K562 (cell line): ENCODE measurements around the gene S100A8. TPM values are rescaled to one million over a fixed set of nuclear protein-coding genes. Genes with fewer than 3 reads are reported as not detected.

ENCODE experiments used
- ATAC-seq: fragments of 200-7000 bp; cut with Tn5 transposase; 3 replicates; pipeline ENCODE4 v1.9.1; 2020; ENCODE audit warnings: moderate library complexity
- BruUV-seq: library from RNA; stranded (reverse); fragments of 400-500 nt; replicated peaks from 2 replicates; lab custom pipeline; 2021; lab: Mats Ljungman, UMichigan
- CTCF ChIA-PET: fragments of 300-600 bp; formaldehyde crosslinking; extraction: SDS; loops from one replicate; lab custom pipeline; 2021; ENCODE audit warnings: low intra/inter-chr PET ratio; lab: Yijun Ruan, JAX
- POLR2A ChIA-PET: fragments of 300-600, 350-650 bp; sonication (Branson Sonifier 250); formaldehyde crosslinking; extraction: SDS; loops from one replicate; lab custom pipeline; 2021; ENCODE audit warnings: antibody characterized with exemption, inconsistent platforms; lab: Yijun Ruan, JAX
- DNase-seq, 4 experiments: peaks; one replicate each; pipeline versions ENCODE4 v3.0.0 to v3.0.0-alpha.2; 2011 to 2018; ENCODE audit warnings: low spot score in 3 of 4, mixed read lengths in 3 of 4; ENCODE audit errors: extremely low read depth in 1 of 4
- FAIRE-seq: peaks from 2 replicates; lab custom pipeline; 2011; peaks lifted over from hg19 to GRCh38; lab: Jason Lieb, UNC
- H2AFZ ChIP-seq: 2 replicates; pipeline ENCODE4 v1.6.0; 2011; ENCODE audit warnings: low read depth, low read length, control low read depth, inconsistent platforms
- H3K27ac ChIP-seq: fragments of 200-600 bp; 3 replicates; pipeline ENCODE4 v1.8.0; 2011; ENCODE audit warnings: low read depth, mild to moderate bottlenecking, control low read depth, inconsistent platforms, low read length, moderate library complexity, mixed read lengths; ENCODE audit errors: extremely low read depth
- H3K27me3 ChIP-seq, 2 experiments: fragments of 300-600 bp in 1 of 2; 2 replicates in 1 of 2; 3 replicates in 1 of 2; pipeline versions ENCODE4 v1.6.0 to v1.8.0; 2011; ENCODE audit warnings: inconsistent platforms in 2 of 2, low read length in 2 of 2, mild to moderate bottlenecking in 1 of 2, mixed read lengths in 1 of 2, moderate library complexity in 1 of 2; ENCODE audit not compliant: control insufficient read depth in 2 of 2, insufficient read depth in 2 of 2
- H3K36me3 ChIP-seq: fragments of 300-600 bp; 3 replicates; pipeline ENCODE4 v1.8.0; 2011; ENCODE audit warnings: mild to moderate bottlenecking, low read length, inconsistent platforms; ENCODE audit not compliant: control insufficient read depth, insufficient read depth
- H3K4me1 ChIP-seq, 2 experiments: fragments of 200-600 bp in 1 of 2; replicated peaks in 1 of 2; 2 replicates in 1 of 2; 3 replicates in 1 of 2; pipeline versions ENCODE4 v1.5.1 to v1.8.0; 2011; ENCODE audit warnings: inconsistent platforms in 2 of 2, low read length in 2 of 2, mild to moderate bottlenecking in 1 of 2, mixed read lengths in 1 of 2, moderate library complexity in 1 of 2; ENCODE audit not compliant: control insufficient read depth in 2 of 2, insufficient read depth in 2 of 2
- H3K4me2 ChIP-seq: 2 replicates; pipeline ENCODE4 v1.6.1; 2011; ENCODE audit warnings: low read length, control low read depth, inconsistent platforms, mixed read lengths; ENCODE audit not compliant: insufficient read depth
- H3K4me3 ChIP-seq: fragments of 200-600 bp; sonication (generic), shearing (Covaris generic); 2 replicates; pipeline ENCODE4 v1.5.1; 2016; ENCODE audit warnings: control low read depth, inconsistent platforms
- H3K79me2 ChIP-seq: fragments of 200-600 bp; 3 replicates; pipeline ENCODE4 v1.8.0; 2011; ENCODE audit warnings: low read length, inconsistent platforms; ENCODE audit not compliant: control insufficient read depth, insufficient read depth
- H3K9ac ChIP-seq, 2 experiments: 2 replicates each; pipeline versions ENCODE4 v1.6.0 to v1.6.1; 2011; ENCODE audit warnings: low read depth in 2 of 2, low read length in 2 of 2, control low read depth in 1 of 2, inconsistent platforms in 1 of 2, mild to moderate bottlenecking in 1 of 2, mixed read lengths in 1 of 2; ENCODE audit not compliant: insufficient read depth in 1 of 2
- H3K9me1 ChIP-seq: one replicate; pipeline ENCODE4 v1.6.0; 2011; ENCODE audit warnings: inconsistent platforms, mild to moderate bottlenecking, low read length, moderate library complexity; ENCODE audit not compliant: control insufficient read depth, insufficient read depth
- H3K9me3 ChIP-seq: replicated peaks from 2 replicates; pipeline ENCODE4 v1.5.1; 2011; ENCODE audit warnings: low read depth, low read length, inconsistent platforms; ENCODE audit not compliant: control insufficient read depth, insufficient read depth
- H4K20me1 ChIP-seq: replicated peaks from 2 replicates; pipeline ENCODE4 v1.6.1; 2011; ENCODE audit warnings: low read length, inconsistent platforms, mixed read lengths; ENCODE audit not compliant: control insufficient read depth, insufficient read depth
- ARHGAP35 ChIP-seq: fragments of 450-650 bp; IDR thresholded peaks from 2 replicates; pipeline ENCODE4 v1.6.1; 2018; ENCODE audit not compliant: partially characterized antibody
- C11orf30 ChIP-seq: fragments of 450-650 bp; IDR thresholded peaks from 2 replicates; pipeline ENCODE4 v1.6.1; 2016; ENCODE audit warnings: low read depth, mild to moderate bottlenecking
- EGR1 ChIP-seq: fragments of 450-650 bp; conservative IDR thresholded peaks from 2 replicates; pipeline ENCODE4 v1.6.1; 2017; ENCODE audit warnings: mild to moderate bottlenecking
- ETS2 ChIP-seq: IDR thresholded peaks from 2 replicates; pipeline ENCODE4 v1.6.1; 2016; ENCODE audit warnings: borderline replicate concordance, missing genetic modification characterization, mild to moderate bottlenecking, moderate library complexity, missing compliant biosample characterization; ENCODE audit not compliant: poor library complexity, severe bottlenecking
- FOSL1 ChIP-seq: fragments of 200-800 bp; sonication (Bioruptor generic); conservative IDR thresholded peaks from 2 replicates; pipeline ENCODE4 v1.6.1; 2016; ENCODE audit warnings: missing genetic modification characterization, missing compliant biosample characterization
- FOXM1 ChIP-seq, 2 experiments: fragments of 450-650 bp in 1 of 2; sonication (generic) in 1 of 2; formaldehyde crosslinking in 1 of 2; IDR thresholded peaks; 2 replicates each; pipeline versions ENCODE4 v1.6.1 to v1.9.0; 2017 to 2022; ENCODE audit warnings: low read depth in 2 of 2, mild to moderate bottlenecking in 2 of 2, missing genetic modification reagents in 1 of 2, moderate library complexity in 1 of 2
- GABPA ChIP-seq: fragments of 200-800 bp; sonication (Bioruptor generic); conservative IDR thresholded peaks from 2 replicates; pipeline ENCODE4 v1.6.1; 2016; ENCODE audit warnings: low read depth, missing genetic modification characterization, missing compliant biosample characterization
- KLF6 ChIP-seq: fragments of 250-450 bp; sonication (Bioruptor Pico); IDR thresholded peaks from 2 replicates; pipeline ENCODE4 v1.4.0; 2020; ENCODE audit warnings: mild to moderate bottlenecking, moderate library complexity, borderline replicate concordance
- MXI1 ChIP-seq: IDR thresholded peaks from 2 replicates; pipeline ENCODE4 v1.6.1; 2011; ENCODE audit warnings: low read depth, mild to moderate bottlenecking, improper control_type of control experiment, low read length
- NR2C1 ChIP-seq, 2 experiments: fragments of 450-650 bp; IDR thresholded peaks; 2 replicates each; pipeline ENCODE4 v1.6.1; 2017; ENCODE audit warnings: mild to moderate bottlenecking in 2 of 2, antibody characterized with exemption in 1 of 2, inconsistent platforms in 1 of 2, missing compliant biosample characterization in 1 of 2, missing genetic modification characterization in 1 of 2
- TRIM24 ChIP-seq, 2 experiments: fragments of 450-650 bp; IDR thresholded peaks; 2 replicates each; pipeline ENCODE4 v1.6.1; 2016
- ZBTB1 ChIP-seq: sonication (generic); formaldehyde crosslinking; IDR thresholded peaks from 2 replicates; pipeline ENCODE4 v1.8.1; 2023; ENCODE audit warnings: missing genetic modification reagents, low read depth, mild to moderate bottlenecking, borderline replicate concordance
- ZNF24 ChIP-seq: fragments of 450-650 bp; IDR thresholded peaks from 2 replicates; pipeline ENCODE4 v1.6.1; 2016
- ZNF316 ChIP-seq: fragments of 450-650 bp; IDR thresholded peaks from 2 replicates; pipeline ENCODE4 v1.6.1; 2016
- ZNF695 ChIP-seq: fragments of 450-650 bp; formaldehyde crosslinking; IDR thresholded peaks from 2 replicates; pipeline ENCODE4 v1.4.0; 2020; ENCODE audit warnings: mild to moderate bottlenecking, moderate library complexity
- ZNF766 ChIP-seq: fragments of 200-800 bp; sonication (Bioruptor generic); conservative IDR thresholded peaks from 2 replicates; pipeline ENCODE4 v1.6.1; 2016; ENCODE audit warnings: missing genetic modification characterization, missing compliant biosample characterization
- WGBS: fragments of 100-300 bp; shearing (Covaris generic); methylation state at CpG from one replicate; pipeline ENCODE4 v1.1.6; 2016; ENCODE audit warnings: low coverage, mixed read lengths; ENCODE audit not compliant: insufficient coverage; ENCODE audit errors: missing lambda C conversion rate; 5-methylcytosine and 5-hydroxymethylcytosine counted together
- in situ Hi-C: fragments of 300-500 bp; cut with MboI; formaldehyde crosslinking; loops from 4 replicates; pipeline ENCODE4 v1.15.0; 2018; ENCODE audit warnings: inconsistent platforms, mixed read lengths
- intact Hi-C: fragments of 100-400 bp; cut with micrococcal nuclease; formaldehyde crosslinking; loops from 2 replicates; pipeline ENCODE4 v1.14.2; 2022
- polyA plus RNA-seq, 8 experiments: library from polyadenylated mRNA; depleted of rRNA in 4 of 8; stranded (reverse) in 5 of 8; unstranded in 3 of 8; fragments of >200 nt; fragmentation: Nextera tagmentation in 2 of 8; fragmentation: Illumina TruSeq in 1 of 8; extraction: Ambion mirVana in 2 of 8; extraction: Trizol in 1 of 8; gene quantifications; 2 replicates each; pipeline versions ENCODE4 v1.2.1 to v1.2.3, GENCODE V29; 2011 to 2014; ENCODE audit warnings: inconsistent platforms in 1 of 8, missing spikeins in 1 of 8
- total RNA-seq, 7 experiments: library from RNA; depleted of rRNA in 6 of 7; stranded (reverse); fragments of >200 nt in 6 of 7; fragmentation: Illumina TruSeq in 2 of 7; extraction: Trizol in 2 of 7; gene quantifications; 2 replicates each; pipeline versions ENCODE4 v1.2.1 to v1.2.3, GENCODE V29; 2011 to 2021; ENCODE audit warnings: low replicate concordance in 1 of 7
- TF ChIP-seq, protein P1 (sequence below): sonication (generic); formaldehyde crosslinking; IDR thresholded peaks from 2 replicates; pipeline ENCODE4 v1.8.0; 2022; ENCODE audit warnings: missing genetic modification reagents, mild to moderate bottlenecking, moderate library complexity, borderline replicate concordance

Gene S100A8
- total and polyA plus RNA-seq, 9 of the 15 experiments (the other 6 are each of a cell fraction or from before 2014, with no cell fraction given): 0.15 to 0.60 TPM; not detected in 7

DNA sequence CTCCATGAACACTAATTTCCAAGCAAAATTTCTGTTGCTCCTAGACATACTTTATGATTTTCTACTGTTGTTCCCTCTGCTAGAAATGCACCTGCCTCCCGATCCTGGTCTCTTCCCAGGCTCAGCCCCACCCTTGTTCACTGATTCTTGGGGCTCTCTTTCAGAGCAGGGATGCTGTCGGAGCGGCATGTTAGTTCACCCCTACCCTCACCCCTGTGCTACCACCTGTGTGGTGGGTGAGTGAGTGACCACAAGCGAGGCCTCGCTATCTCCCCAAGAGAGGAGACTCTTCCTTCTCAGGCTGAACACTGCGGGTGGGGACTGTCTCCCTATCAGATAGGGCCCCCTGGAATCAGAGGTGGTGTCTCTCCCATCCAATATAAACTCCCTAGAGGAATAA is 4.9 kb upstream of the S100A8 start (continued):
- TF ChIP-seq FOSL1 (tag) (no peak), EGR1 (no peak)

GRCh38 chr1:153395136-153395685 is 4.3 kb upstream of the S100A8 start:
- no peak for ATAC-seq
- no peaks in the 10 kb centered on the region for H3K36me3 ChIP-seq
- H2AFZ ChIP-seq: no peak overlapping the region
- no peak for FAIRE-seq
- intact Hi-C loops (no loop called here), in situ Hi-C loops (no loop called here)
- H4K20me1 ChIP-seq: peaks cover 4% of the 10 kb centered on the region; the same call in 1 of the 2 replicates
- H3K9ac ChIP-seq: no peak overlapping the region
- H3K27me3 ChIP-seq: peaks cover 25 to 74% of the 10 kb centered on the region in 2 experiments; a peak in 4 of 5 replicates
- no peak overlapping the region for H3K4me3 ChIP-seq
- ChIA-PET POLR2A (interaction anchor here (0.6 to 1.4 kb wide), 3 partner anchors 9 to 100 kb away, joined by 3 to 7 read pairs (median 3); no protein-coding TSS in a partner anchor), CTCF (no interaction called here)
- no peak overlapping the region for H3K27ac ChIP-seq
- H3K9me3 ChIP-seq: no peaks in the 10 kb centered on the region
- DNase-seq: no peak
- no peak for TF ChIP-seq GABPA
- TF ChIP-seq TRIM24 (IDR thresholded peaks at IDR 0.05): no peak
- no peak for TF ChIP-seq MXI1
- TF ChIP-seq ARHGAP35: no peak
- TF ChIP-seq, protein P1, sequence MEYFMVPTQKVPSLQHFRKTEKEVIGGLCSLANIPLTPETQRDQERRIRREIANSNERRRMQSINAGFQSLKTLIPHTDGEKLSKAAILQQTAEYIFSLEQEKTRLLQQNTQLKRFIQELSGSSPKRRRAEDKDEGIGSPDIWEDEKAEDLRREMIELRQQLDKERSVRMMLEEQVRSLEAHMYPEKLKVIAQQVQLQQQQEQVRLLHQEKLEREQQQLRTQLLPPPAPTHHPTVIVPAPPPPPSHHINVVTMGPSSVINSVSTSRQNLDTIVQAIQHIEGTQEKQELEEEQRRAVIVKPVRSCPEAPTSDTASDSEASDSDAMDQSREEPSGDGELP (CRISPR knock-in tag): no peak
- 0 out of 2 replicates have a peak, but pooled peaks have one; percentile 10 for TF ChIP-seq C11orf30
- no peak for TF ChIP-seq ZNF24
- TF ChIP-seq NR2C1 (IDR thresholded peaks at IDR 0.05): no peak
- no peak for TF ChIP-seq NR2C1 (tag; IDR thresholded peaks at IDR 0.05)
- no peak for TF ChIP-seq ZNF766 (CRISPR knock-in tag)
- TF ChIP-seq ZNF695 (CRISPR knock-in tag): no peak
- no peak for TF ChIP-seq ETS2
- TF ChIP-seq FOXM1 (IDR thresholded peaks at IDR 0.05; ENCODE audit: low read depth): no peak
- TF ChIP-seq FOXM1 (CRISPR knock-in tag; IDR thresholded peaks at IDR 0.05; ENCODE audit: low read depth): no peak
- no peak for TF ChIP-seq KLF6 (CRISPR knock-in tag)
- TF ChIP-seq ZBTB1: no peak
- TF ChIP-seq ZNF316: 0 out of 2 replicates have a peak, but pooled peaks have one; percentile 2
- 0% methylated on average over 7 of the region's 7 CpGs for whole genome bisulfite sequencing
- H3K4me2 ChIP-seq: no peak overlapping the region
- no TSS peak for BruUV-seq
- no peaks in the 10 kb centered on the region for H3K79me2 ChIP-seq
- H3K4me1 ChIP-seq: peaks cover 0 to 4% of the 10 kb centered on the region in 2 experiments; a peak in 1 of 5 replicates
- no peaks in the 10 kb centered on the region for H3K9me1 ChIP-seq
